Suprapubic skin (tissue), 4 donors: ENCODE measurements around the gene MRPL3.

Experiments used
- EP300 ChIP-seq: sonication (generic); formaldehyde crosslinking; IDR thresholded peaks from one replicate; pipeline ENCODE4 v1.6.1; 2017; ENCODE audit warnings: antibody characterized with exemption
- POLR2A ChIP-seq, 2 donors: fragments of 450-650 bp; IDR thresholded peaks; one replicate each; pipeline ENCODE4 v1.6.1; 2017; ENCODE audit warnings: antibody characterized with exemption in 2 of 2, mild to moderate bottlenecking in 2 of 2, moderate library complexity in 2 of 2
- POLR2AphosphoS5 ChIP-seq, 3 donors: sonication (generic); formaldehyde crosslinking; IDR thresholded peaks; one replicate each; pipeline ENCODE4 v1.6.1; 2017; ENCODE audit warnings: antibody characterized with exemption in 3 of 3
- TF ChIP-seq, protein P1 (sequence below), 2 donors: fragments of 200-600 bp in 1 of 2; fragments of 450-650 bp in 1 of 2; sonication (generic) in 1 of 2; IDR thresholded peaks; one replicate each; pipeline ENCODE4 v1.5.1; 2016 to 2019; ENCODE audit warnings: antibody characterized with exemption in 2 of 2, mild to moderate bottlenecking in 1 of 2, moderate library complexity in 1 of 2

- TF ChIP-seq, protein P1, sequence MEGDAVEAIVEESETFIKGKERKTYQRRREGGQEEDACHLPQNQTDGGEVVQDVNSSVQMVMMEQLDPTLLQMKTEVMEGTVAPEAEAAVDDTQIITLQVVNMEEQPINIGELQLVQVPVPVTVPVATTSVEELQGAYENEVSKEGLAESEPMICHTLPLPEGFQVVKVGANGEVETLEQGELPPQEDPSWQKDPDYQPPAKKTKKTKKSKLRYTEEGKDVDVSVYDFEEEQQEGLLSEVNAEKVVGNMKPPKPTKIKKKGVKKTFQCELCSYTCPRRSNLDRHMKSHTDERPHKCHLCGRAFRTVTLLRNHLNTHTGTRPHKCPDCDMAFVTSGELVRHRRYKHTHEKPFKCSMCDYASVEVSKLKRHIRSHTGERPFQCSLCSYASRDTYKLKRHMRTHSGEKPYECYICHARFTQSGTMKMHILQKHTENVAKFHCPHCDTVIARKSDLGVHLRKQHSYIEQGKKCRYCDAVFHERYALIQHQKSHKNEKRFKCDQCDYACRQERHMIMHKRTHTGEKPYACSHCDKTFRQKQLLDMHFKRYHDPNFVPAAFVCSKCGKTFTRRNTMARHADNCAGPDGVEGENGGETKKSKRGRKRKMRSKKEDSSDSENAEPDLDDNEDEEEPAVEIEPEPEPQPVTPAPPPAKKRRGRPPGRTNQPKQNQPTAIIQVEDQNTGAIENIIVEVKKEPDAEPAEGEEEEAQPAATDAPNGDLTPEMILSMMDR (IDR thresholded peaks at IDR 0.05): no peak
- TF ChIP-seq POLR2AphosphoS5 (IDR thresholded peaks at IDR 0.05) (no peak), POLR2A (IDR thresholded peaks at IDR 0.05) (no peak), EP300 (no peak)
Measured at GRCh38 chr3:131538968-131539367, 36.2 kb upstream of the MRPL3 start.
